Activated naive CD4-positive, alpha-beta T cell treated with anti-CD3 and anti-CD28 coated beads, Interleukin-2, amount 10 ng/mL, durations not matched to agents 7 days and 5 days (primary cell): ENCODE measurements around the gene HS6ST3.
"Not testable (repeated sequence)": the region's sequence is repeated elsewhere in the genome, so short reads cannot be mapped to it uniquely, and the experiment has no call there.

ENCODE experiments used
- CTCF ChIA-PET: fragments of 350-600 bp; sonication (Branson Sonifier 250); formaldehyde crosslinking; loops from one replicate; lab custom pipeline; 2021; ENCODE audit warnings: antibody characterized with exemption; lab: Charles Lee
- DNase-seq: peaks from one replicate; pipeline ENCODE4 v3.0.0-alpha.2; 2020
- H3K27ac Mint-ChIP-seq: one replicate; pipeline ENCODE4 v1.8.0; 2021; ENCODE audit warnings: mild to moderate bottlenecking, moderate library complexity, mixed read lengths
- H3K27me3 Mint-ChIP-seq: one replicate; pipeline ENCODE4 v1.8.0; 2021; ENCODE audit warnings: mild to moderate bottlenecking, mixed read lengths
- H3K36me3 Mint-ChIP-seq: one replicate; pipeline ENCODE4 v1.8.0; 2021; ENCODE audit warnings: mixed read lengths
- H3K4me1 Mint-ChIP-seq: one replicate; pipeline ENCODE4 v1.8.0; 2021; ENCODE audit warnings: mixed read lengths
- H3K4me3 Mint-ChIP-seq: one replicate; pipeline ENCODE4 v1.8.0; 2021; ENCODE audit warnings: mild to moderate bottlenecking, moderate library complexity, mixed read lengths
- H3K9me3 Mint-ChIP-seq: one replicate; pipeline ENCODE4 v1.8.0; 2021; ENCODE audit warnings: mixed read lengths

Gene HS6ST3

DNA sequence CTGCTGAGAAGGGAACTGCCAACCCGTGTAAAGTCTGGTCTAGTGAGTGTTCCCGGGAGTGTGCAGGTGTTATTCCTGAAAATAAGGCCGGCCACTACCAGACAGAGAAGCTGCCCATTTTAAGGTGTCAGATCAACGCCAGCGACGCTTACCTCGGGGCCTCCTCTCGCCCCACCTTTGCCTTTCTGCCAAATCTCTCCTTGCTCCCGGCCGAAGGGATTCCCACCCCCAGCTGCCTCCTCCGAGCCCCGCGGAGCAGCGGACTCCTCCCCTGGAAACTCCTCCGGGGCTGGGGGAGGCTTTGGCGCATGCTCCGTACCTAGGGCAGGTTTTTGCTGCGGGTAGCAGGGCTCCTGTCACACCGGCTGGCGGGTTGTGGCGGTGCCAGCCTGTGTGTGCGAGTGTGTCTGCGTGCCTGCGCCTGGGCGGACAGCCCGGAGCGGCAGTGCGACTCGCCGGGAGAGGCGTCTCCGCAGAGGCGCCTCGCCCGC is at the start of gene HS6ST3:
HS6ST3 (plus strand) TSS at position 359 of the 491 bp plus-strand sequence.
- Mint-ChIP-seq H3K36me3 (peaks cover 2% of the 10 kb centered on the region), H3K4me3 (no peak within 1 kb of the TSS), H3K27ac (peak within 1 kb of the TSS; percentile 52), H3K4me1 (peaks cover 4% of the 10 kb centered on the region), H3K27me3 (peaks cover 39% of the 10 kb centered on the region), H3K9me3 (no peaks in the 10 kb centered on the region)
- no peak for DNase-seq
- CTCF ChIA-PET = no interaction called here

DNA sequence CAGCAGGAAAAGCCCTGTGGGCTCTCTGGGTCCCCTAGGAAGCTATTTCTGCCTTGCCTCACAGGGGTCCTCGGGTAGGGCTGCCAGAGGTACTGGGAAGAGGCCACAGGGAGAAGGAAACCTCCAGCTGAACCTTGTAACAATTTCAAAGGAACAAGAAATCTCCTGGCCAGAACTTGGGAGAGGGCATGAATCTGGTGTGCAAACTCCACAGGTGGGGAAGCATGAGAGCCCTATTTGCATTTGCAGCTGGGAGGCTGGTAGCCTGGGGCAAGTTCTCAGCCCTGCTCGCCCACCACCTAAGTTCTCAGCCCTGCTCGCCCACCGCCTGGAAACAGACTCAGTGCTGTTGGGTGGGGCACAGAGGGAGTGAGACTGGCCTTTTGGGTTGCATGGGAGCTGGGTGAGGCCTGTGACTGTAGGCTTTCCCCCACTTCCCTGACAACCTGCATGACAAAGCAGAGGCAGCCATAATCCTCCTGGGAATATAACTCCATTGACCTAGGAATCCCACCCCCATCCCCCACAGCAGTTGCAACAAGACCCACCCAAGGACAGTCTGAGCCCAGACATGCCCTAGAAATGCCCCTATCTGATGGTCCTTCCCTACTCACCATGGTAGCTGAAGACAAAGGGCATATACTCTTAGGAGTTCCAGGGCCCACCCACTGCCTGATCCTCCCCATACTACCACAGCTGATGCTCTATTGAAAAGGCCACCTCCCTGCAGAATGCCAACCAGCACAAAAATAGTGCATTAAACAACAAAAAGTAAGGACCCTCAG is 48.4 kb upstream of the HS6ST3 start:
- peaks cover 3% of the 10 kb centered on the region for H3K9me3 Mint-ChIP-seq
- no peaks in the 10 kb centered on the region for H3K36me3 Mint-ChIP-seq
- no peaks in the 10 kb centered on the region for H3K4me1 Mint-ChIP-seq
- CTCF ChIA-PET = no interaction called here
- no peaks in the 10 kb centered on the region for H3K27me3 Mint-ChIP-seq
- no peak overlapping the region for H3K4me3 Mint-ChIP-seq
- no peak for DNase-seq
- no peak overlapping the region for H3K27ac Mint-ChIP-seq

DNA sequence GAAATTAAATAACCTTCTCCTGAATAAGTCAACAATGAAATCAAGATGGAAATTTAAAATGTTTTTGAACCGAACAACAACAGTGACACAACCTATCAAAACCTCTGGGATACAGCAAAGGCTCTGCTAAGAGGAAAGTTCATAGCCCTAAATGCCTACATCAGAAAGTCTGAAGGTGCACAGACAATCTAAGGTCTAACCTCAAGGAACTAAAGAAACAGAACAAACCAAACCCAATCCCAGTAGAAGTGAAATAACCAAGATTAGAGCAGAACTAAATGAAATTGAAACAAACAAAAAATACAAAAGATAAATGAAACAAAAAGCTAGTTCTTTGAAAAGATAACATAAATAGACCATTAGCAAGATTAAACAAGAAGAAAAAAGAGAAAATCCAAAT is 45.7 kb upstream of the HS6ST3 start:
- H3K4me3 Mint-ChIP-seq = no peak overlapping the region
- H3K27me3 Mint-ChIP-seq = no peaks in the 10 kb centered on the region
- DNase-seq = no peak
- no peaks in the 10 kb centered on the region for H3K36me3 Mint-ChIP-seq
- H3K9me3 Mint-ChIP-seq = peaks cover 3% of the 10 kb centered on the region
- no peaks in the 10 kb centered on the region for H3K4me1 Mint-ChIP-seq
- CTCF ChIA-PET = no interaction called here
- H3K27ac Mint-ChIP-seq = no peak overlapping the region

DNA sequence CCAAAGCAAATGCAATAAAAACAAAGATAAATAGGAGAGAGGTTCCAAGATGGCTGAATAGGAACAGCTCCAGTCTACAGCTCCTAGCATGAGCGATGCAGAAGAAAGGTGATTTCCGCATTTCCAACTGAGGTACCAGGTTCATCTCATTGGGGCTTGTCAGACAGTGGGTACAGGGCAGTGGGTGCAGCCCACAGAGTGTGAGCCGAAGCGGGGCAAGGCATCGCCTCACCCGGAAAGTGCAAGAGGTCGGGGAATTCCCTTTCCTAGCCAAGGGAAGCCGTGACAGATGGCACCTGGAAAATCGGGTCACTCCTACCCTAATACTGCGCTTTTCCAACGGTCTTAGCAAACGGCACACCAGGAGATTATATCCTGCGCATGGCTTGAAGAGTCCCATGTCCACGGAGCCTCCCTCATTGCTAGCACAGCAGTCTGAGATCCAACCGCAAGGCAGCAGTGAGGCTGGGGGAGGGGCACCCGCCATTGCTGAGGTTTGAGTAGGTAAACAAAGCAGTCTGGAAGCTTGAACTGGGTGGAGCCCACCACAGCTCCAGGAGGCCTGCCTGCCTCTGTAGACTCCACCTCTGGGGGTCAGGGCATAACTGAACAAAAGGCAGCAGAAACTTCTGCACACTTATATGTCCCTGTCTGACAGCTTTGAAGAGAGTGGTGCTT is 43.3 kb upstream of the HS6ST3 start:
- H3K27me3 Mint-ChIP-seq, H3K4me3 Mint-ChIP-seq, H3K27ac Mint-ChIP-seq, DNase-seq, CTCF ChIA-PET, H3K36me3 Mint-ChIP-seq, H3K9me3 Mint-ChIP-seq, H3K4me1 Mint-ChIP-seq: not testable (repeated sequence)

DNA sequence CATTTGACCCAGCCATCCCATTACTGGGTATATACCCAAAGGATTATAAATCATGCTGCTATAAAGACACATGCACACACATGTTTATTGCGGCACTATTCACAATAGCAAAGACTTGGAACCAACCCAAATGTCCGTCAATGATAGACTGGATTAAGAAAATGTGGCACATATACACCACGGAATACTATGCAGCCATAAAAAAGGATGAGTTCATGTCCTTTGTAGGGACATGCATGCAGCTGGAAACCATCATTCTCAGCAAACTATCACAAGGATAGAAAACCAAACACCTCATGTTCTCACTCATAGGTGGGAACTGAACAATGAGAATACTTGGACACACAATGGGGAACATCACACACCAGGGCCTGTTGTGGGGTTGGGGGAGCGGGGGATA is 39.0 kb upstream of the HS6ST3 start:
- DNase-seq, H3K27ac Mint-ChIP-seq, H3K4me3 Mint-ChIP-seq, H3K4me1 Mint-ChIP-seq, CTCF ChIA-PET, H3K36me3 Mint-ChIP-seq, H3K9me3 Mint-ChIP-seq: not testable (repeated sequence)
- H3K27me3 Mint-ChIP-seq = peaks cover 20% of the 10 kb centered on the region

DNA sequence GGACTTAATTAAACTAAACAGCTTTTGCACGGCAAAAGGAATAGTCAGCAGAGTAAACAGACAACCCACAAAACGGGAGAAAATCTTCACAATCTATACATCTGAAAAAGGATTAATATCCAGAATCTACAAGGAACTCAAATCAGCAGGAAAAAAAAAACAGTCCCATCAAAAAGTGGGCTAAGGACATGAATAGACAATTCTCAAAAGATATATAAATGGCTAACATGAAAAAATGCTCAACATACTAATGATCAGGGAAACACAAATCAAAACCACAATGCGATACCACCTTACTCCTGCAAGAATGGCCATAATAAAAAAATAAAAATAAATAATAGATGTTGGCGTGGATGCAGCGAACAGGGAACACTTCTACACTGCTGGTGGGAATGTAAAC is 38.4 kb upstream of the HS6ST3 start:
- CTCF ChIA-PET, H3K36me3 Mint-ChIP-seq, H3K9me3 Mint-ChIP-seq, H3K4me3 Mint-ChIP-seq, H3K27ac Mint-ChIP-seq, H3K4me1 Mint-ChIP-seq, DNase-seq: not testable (repeated sequence)
- H3K27me3 Mint-ChIP-seq = peaks cover 20% of the 10 kb centered on the region

DNA sequence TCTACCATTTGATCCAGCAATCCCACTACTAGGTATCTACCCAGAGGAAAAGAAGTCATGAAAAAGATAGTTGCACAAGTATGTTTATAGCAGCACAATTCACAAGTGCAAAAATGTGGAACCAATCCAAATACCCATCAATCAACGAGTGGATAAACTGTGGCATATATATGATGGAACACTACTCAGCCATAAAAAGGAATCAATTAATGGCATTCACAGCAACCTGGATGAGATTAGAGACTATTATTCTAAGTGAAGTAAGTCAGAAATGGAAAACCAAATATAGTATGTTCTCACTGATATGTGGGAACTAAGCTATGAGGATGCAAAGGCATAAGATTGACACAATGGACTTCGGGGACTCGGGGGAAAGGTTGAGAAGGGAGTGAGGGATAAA is 38.0 kb upstream of the HS6ST3 start:
- DNase-seq, CTCF ChIA-PET: not testable (repeated sequence)

DNA sequence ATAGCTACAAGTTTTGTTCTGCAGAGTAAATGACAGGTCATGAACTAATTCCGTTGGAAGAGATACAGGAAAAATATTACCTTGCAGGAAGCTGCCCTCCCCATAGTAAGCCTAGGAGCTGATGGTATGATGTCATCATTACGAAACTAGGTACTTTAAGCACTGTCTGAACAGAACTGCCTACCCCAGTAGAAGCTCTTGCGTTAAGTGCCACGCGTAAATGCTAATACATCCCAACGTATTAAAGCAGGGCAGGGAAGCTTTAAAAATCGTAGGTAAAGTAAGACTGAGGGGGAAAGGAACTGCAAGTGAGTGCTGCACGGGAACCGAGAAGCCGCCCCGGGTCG is 37.3 kb upstream of the HS6ST3 start:
- Mint-ChIP-seq H3K27me3 (peaks cover 20% of the 10 kb centered on the region), H3K27ac (no peak overlapping the region), H3K4me3 (peak overlapping the region; percentile 18), H3K4me1 (peaks cover 4% of the 10 kb centered on the region), H3K36me3 (peaks cover 2% of the 10 kb centered on the region), H3K9me3 (peaks cover 2% of the 10 kb centered on the region)
- CTCF ChIA-PET = no interaction called here
- DNase-seq = no peak

More for the DNA sequence above, 38.0 kb upstream of the HS6ST3 start:
- peaks cover 20% of the 10 kb centered on the region for H3K27me3 Mint-ChIP-seq
- not testable (repeated sequence) for H3K27ac Mint-ChIP-seq, H3K4me3 Mint-ChIP-seq, H3K9me3 Mint-ChIP-seq, H3K36me3 Mint-ChIP-seq, H3K4me1 Mint-ChIP-seq

DNA sequence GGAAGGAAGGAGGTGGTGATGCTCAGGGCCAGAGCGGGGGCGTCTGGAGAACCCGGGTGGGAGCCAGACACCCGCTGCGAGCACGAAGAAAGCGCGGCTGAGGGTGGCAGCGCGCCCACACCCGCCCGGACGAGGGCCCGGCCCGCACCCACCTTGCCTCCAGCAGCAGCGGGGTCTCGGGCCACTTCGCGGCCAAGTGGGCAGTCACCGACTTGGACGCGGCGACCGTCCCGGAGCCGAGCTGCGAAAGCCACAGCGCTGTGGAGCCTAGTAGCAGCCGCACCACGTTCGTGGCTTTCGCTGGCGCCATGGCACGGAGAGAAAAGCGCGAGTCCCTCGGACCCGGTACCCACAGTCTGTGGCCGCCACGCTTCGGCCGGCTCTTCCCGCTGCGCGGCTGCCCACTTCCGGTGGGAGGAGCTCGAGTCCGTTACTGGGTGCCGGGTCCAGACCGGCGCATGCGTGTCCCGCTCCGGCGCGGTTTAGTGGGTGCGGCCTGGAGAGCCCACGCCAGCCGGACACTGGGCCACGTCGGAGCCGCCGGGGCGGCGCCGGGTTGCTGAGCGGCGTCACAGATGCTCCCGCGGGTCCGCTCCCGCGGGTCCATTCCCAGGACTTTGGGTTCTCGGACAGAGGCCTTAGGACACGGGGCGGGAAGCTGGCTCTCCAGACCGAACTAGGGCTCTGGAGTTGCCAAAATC is 36.8 kb upstream of the HS6ST3 start, which contains the start of gene UGGT2:
UGGT2 (minus strand) TSS at position 399 of the 701 bp plus-strand sequence; CDS start at position 310, 89 bp downstream.
- Mint-ChIP-seq H3K9me3 (peaks cover 2% of the 10 kb centered on the region), H3K36me3 (peaks cover 2% of the 10 kb centered on the region), H3K27me3 (peaks cover 20% of the 10 kb centered on the region), H3K4me3 (peak within 1 kb of the TSS; percentile 18), H3K27ac (no peak within 1 kb of the TSS), H3K4me1 (peaks cover 4% of the 10 kb centered on the region)
- CTCF ChIA-PET = no interaction called here
- peak; percentile 23 for DNase-seq

DNA sequence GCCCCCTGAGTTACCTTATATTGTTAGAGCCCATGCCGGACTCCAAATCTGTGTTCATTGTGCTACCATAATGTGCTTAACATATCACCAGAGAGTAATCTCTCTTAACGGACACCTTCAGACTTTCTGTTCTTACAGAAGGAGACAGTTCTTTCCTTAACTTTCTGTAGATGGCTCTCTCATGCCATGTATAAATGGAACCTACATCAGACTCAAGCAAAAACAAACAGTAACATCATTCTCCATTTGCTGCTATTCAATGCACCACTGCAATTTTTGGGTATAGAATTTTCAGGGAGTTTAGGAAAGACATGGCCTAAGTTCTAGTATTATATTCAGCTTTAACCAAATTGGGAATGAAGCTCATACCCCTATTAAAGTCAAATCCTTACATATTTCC is 24.1 kb upstream of the HS6ST3 start:
- H3K4me1 Mint-ChIP-seq = no peaks in the 10 kb centered on the region
- no peaks in the 10 kb centered on the region for H3K27me3 Mint-ChIP-seq
- CTCF ChIA-PET = interaction anchor here (0.7 kb wide), 1 partner anchor 27 kb away, joined by 3 read pairs; no protein-coding TSS in a partner anchor
- no peak overlapping the region for H3K27ac Mint-ChIP-seq
- peaks cover 1% of the 10 kb centered on the region for H3K9me3 Mint-ChIP-seq
- no peak overlapping the region for H3K4me3 Mint-ChIP-seq
- no peak for DNase-seq
- H3K36me3 Mint-ChIP-seq = no peaks in the 10 kb centered on the region

DNA sequence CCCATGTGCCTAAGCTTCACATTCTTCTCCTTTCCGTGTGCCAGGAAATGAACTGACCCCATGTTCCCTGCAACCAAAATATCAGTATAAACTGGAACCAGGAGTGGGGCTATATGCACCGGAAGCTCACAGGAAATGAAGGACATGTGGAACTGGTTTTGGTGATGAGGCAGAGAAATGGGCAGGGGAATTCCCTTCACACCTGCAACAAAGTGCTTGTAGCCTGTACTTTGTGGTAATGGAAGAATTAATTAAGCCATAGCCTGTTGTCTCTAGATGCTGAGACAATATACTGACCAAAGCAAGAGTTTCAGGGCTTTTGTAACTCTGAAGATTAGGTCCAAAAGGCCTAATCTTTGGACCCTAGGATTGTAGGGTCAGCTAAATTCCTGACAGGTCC is 21.2 kb upstream of the HS6ST3 start:
- no peak overlapping the region for H3K27ac Mint-ChIP-seq
- DNase-seq = no peak

DNA sequence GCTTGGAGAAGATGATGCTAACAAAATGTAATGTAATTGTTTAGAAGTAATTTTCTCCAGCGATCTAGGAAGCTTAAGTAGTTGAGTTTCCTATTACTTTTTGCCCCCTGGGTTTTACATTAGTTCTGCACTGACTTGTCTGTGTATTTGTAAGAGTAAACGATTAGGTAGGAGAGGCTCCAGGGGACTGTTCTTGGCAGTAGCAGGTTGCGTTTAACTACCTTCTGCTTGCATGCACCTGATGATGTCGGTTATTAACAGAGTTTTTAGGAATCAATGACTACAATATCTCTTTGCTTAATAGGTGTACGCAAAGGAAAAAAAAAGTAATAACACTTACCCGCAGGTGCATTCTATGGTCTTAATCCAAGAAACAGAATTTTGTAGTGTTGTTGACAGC is 18.4 kb upstream of the HS6ST3 start:
- no peaks in the 10 kb centered on the region for H3K36me3 Mint-ChIP-seq
- CTCF ChIA-PET = no interaction called here
- no peaks in the 10 kb centered on the region for H3K4me1 Mint-ChIP-seq
- H3K27ac Mint-ChIP-seq = no peak overlapping the region
- no peak for DNase-seq
- H3K27me3 Mint-ChIP-seq = no peaks in the 10 kb centered on the region
- no peak overlapping the region for H3K4me3 Mint-ChIP-seq
- H3K9me3 Mint-ChIP-seq = peaks cover 1% of the 10 kb centered on the region

More for the DNA sequence above, 21.2 kb upstream of the HS6ST3 start:
- Mint-ChIP-seq H3K27me3 (no peaks in the 10 kb centered on the region), H3K4me3 (no peak overlapping the region), H3K9me3 (peaks cover 1% of the 10 kb centered on the region), H3K36me3 (no peaks in the 10 kb centered on the region), H3K4me1 (no peaks in the 10 kb centered on the region)
- CTCF ChIA-PET = interaction anchor here (1.0 kb wide), 1 partner anchor 69 kb away, joined by 3 read pairs; no protein-coding TSS in a partner anchor

DNA sequence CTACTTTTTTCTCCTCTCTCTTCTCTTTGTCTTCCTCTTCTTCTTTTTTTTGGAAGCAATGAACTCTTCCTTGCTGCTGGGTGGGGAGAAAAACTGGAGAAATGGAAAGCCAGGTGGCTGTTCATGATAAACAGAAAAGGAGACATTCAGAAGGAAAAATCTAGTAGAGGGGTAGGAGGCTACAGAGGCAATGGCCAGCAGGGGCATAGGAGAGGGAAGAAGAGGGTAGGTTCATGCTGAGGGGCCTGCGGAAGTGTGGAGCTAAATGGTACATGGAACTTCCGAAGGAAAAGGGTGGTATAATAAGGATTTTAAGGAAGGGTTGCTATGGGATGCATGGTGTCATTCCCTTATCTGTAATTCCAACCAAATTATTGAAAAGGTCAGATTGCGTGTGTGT is 17.5 kb upstream of the HS6ST3 start:
- Mint-ChIP-seq H3K4me1 (no peaks in the 10 kb centered on the region), H3K36me3 (no peaks in the 10 kb centered on the region), H3K27me3 (no peaks in the 10 kb centered on the region), H3K4me3 (no peak overlapping the region), H3K9me3 (peaks cover 1% of the 10 kb centered on the region), H3K27ac (no peak overlapping the region)
- no peak for DNase-seq
- CTCF ChIA-PET = no interaction called here

DNA sequence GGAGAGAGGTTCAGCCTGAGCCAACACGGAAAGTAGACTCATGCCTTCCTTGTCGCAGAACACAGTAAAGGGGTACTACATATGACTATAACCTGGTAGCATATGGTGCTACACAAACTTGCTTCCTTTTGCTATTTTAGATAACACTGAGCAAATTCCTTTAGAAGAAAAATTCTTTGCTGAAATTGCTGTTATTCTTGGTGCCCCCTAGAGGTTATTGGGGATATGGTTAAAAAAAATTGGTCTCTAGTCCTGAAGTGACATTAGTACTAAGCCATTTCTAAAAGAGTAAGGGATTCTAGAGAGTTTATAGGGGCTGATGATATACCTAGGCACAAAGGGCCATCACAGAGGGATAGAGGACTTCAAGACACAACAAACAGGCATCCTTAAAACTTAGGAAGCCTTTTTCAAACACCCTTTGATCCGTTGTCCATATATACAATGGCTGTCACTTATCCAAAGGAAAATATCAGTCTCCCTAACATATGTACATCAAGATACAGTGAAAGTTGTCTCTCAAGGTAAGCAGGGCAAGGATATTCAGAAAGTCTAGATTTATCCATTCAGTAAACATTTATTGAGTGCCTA is 13.9 kb upstream of the HS6ST3 start:
- Mint-ChIP-seq H3K4me1 (no peaks in the 10 kb centered on the region), H3K9me3 (no peaks in the 10 kb centered on the region), H3K27ac (no peak overlapping the region), H3K4me3 (no peak overlapping the region), H3K36me3 (no peaks in the 10 kb centered on the region), H3K27me3 (no peaks in the 10 kb centered on the region)
- CTCF ChIA-PET = no interaction called here
- DNase-seq = no peak
